Hypothalamus (tissue), 51 donors: ENCODE data around the gene CAMK2B.
A peak's percentile ranks its signal among the peaks of the same experiment; 100 is the strongest.

Experiments
- DNase-seq, 51 donors: peaks; one replicate each; lab custom pipeline; 2025; lab: John Stamatoyannopoulos, UW

CAMK2B gene

GRCh38 chr7:44235582-44236332 lies 89.6 kb downstream of the CAMK2B start:
- DNase-seq: peak in 17 of 51 donors; percentile 18 to 64 (median 28)

DNA sequence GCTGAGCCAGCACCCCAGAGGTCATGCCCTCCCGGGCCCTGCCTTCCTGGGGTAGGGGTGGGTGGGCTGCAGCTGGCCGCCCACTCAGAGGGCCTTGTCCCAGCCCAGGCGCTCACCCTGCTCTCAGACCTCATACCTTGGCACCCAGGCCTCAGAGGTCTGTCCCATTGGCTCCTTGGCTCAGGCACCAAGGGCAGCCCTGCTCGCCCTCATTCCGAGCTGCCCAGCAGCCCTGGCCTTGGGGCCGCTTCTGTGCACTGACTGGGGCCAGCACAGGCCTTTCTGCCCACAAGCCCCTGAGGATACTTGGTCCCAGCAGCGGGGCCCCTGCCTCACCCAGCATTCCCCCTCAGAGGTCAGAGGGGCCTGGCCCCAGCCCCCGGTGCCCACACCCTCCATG lies 90.3 kb downstream of the CAMK2B start:
- no peak for DNase-seq

GRCh38 chr7:44232901-44233715 lies 92.3 kb downstream of the CAMK2B start:
- DNase-seq: no peak

GRCh38 chr7:44232396-44232795 lies 93.0 kb downstream of the CAMK2B start:
- DNase-seq: no peak

DNA sequence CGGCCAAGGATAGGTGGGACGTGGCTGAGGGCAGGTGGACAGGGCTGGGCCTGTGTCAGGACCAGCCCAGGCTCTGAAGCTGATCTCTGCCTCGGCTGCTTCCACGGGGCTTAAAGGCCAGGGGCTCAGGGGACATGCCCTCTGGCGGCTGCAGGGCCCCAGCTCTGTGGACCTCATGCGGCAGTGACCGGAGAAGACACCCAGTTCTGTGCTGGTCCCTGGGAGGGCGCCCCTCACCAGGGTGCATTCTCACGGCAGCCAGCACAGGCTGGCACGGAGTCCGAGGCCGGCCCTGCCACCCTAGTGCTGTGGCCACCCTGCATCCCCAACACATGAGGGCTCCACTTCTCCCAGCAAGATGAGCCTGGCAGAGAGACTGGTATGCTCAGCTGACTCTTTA lies 94.3 kb downstream of the CAMK2B start:
- DNase-seq: no peak

DNA sequence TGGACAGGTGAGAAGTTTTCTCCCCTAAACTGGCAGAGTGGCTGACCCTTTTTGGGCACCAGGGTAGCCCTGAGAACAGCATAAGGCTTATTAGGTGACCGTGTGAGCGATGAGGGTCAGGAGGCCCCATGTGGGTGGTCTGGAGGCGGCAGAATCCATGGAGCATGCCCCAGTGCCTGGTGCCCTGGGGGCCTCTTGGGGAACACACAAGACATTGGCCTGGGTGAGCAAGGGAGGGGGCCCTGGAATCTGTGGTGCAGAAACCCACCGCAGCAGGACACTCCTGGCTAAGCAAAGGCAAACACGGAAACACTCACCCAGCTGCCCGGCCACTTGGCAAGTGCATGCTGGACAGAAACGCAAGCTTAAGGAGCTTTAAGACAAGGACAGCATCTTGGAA lies 95.1 kb downstream of the CAMK2B start:
- DNase-seq: no peak

DNA sequence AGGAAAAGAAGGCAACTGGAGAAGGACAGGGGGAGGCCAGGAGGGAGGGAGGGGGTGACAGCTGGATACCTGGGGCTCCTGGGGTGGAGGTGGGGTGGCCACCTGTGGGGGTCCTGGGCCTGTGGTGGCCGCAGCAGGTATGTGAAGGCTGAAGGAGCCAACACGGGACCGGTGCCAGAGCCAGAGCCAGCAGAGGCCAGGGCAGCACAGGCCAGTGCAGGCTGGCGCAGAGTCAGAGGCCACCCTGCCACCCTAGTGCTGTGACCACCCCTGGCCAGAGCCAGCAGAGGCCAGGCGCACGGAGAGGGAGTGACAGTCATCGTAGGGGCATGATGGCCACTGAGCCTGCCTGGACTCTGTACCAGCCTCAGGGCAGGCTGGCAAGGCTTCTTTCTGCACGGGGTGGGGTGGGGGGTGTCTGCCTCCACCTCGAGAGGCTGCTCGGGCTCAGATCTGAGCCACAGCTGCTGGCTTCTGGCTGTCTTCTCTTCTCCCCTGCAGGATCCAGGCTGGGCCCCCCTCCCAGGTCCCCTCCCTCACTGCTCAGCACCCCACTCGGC lies 95.8 kb downstream of the CAMK2B start:
- no peak for DNase-seq

DNA sequence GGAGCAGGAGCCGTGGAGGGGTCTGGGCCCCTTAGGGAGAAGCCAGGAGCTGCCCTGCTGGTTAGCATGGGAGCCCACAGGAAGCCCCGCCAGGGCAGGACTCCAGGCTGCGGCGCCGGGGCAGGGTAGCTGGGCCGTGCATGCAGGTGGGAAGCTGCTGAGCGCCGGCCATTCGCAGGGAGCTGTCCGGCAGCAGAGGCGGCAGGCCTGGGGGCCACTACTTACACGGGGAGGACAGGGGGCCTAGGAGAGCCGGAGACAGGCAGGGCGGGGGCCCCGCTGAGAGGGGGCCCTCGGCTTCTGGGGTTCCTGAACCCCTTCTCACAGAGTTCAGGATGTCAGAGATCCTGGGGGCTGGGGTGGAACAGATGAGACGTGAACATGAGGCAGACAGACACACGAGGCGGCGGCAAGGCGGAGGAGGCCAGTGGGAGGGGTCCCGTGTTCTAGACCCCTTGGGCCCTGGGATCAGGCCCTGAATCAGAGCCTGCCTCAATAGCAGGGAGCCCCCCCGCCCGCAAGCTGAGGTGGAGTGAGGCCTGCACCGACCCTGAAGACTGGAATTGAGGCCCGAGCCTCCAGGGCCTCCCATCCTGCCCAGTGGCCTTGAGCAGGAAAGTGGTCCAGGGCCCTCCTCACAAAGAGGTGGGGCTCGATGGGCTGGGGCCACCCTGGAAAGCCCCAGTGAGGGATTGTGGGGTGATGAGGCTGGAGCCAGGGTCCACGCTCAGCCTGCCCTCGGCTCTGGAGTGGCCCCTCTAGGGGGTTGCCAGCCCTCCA lies 96.6 kb downstream of the CAMK2B start:
- no peak for DNase-seq

DNA sequence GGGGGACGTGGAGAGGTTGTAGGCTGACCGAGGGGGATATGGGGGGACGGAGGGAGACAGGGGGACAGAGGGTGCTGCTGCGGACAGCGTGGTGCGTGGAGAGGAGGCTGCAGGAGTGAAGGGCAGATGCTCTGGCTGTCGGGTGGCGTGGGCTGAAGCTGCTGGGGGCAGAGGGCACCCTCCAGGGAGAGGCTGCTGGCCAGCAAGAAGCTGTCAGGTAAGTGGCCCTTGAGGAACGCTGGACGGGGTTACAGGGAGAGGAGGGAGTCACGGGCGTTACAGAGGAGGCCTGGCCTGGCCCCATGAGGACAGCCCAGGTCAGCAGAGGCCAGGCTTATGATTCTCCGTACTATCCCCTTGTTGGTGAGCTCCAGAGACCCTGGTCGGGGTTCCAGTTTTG lies 97.5 kb downstream of the CAMK2B start:
- no peak for DNase-seq

GRCh38 chr7:44226396-44226753 lies 99.0 kb downstream of the CAMK2B start:
- no peak for DNase-seq

DNA sequence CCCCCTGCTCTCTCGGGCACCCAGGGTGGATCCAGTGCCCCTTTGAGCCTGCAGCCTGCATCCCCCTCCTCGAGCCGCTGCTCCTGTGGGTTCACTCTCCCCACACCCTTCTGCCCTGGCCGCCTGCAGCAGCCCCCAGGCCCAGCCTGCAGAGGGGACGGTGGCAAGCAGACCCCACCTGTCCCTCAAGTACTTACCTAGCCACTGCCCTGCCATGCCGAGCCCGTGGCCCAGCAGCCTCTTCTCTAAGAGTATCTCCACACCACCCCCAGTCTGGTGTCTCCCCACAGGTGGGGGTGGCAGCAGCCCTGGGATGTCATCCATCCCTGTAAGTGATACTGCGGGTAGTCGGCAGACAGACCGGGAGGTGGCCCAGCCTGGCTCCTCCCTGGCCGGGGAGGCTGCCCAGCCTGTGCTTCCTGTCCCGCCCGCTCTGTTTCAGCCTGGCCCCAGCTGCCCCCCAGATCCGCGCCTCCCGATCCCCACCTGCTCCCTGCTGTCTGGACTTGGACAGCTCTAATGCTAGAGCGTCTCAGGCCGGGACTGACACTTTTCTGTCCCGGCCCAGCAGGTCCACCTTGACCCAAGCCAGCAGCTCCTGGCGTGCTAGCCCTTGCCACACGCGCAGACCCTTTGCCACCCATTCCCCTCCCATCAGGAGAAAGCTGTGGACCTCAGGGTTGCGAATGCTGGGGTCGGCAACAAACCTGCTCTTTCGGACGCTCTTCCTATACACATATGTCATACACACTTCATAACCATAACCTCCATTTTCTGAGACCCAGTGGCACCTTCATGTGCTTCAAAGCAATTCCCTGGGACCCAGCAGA lies 99.6 kb downstream of the CAMK2B start:
- no peak for DNase-seq

- DNase-seq: no peak
Measured at GRCh38 chr7:44224974-44225565, 100.3 kb downstream of the CAMK2B start.

- no peak for DNase-seq
Measured at GRCh38 chr7:44224080-44224973, 101.1 kb downstream of the CAMK2B start.

GRCh38 chr7:44223362-44224079 lies 101.9 kb downstream of the CAMK2B start:
- DNase-seq: no peak

- no peak for DNase-seq
Measured at GRCh38 chr7:44222776-44223261, 102.6 kb downstream of the CAMK2B start.

GRCh38 chr7:44222074-44222473 lies 103.3 kb downstream of the CAMK2B start:
- no peak for DNase-seq

DNA sequence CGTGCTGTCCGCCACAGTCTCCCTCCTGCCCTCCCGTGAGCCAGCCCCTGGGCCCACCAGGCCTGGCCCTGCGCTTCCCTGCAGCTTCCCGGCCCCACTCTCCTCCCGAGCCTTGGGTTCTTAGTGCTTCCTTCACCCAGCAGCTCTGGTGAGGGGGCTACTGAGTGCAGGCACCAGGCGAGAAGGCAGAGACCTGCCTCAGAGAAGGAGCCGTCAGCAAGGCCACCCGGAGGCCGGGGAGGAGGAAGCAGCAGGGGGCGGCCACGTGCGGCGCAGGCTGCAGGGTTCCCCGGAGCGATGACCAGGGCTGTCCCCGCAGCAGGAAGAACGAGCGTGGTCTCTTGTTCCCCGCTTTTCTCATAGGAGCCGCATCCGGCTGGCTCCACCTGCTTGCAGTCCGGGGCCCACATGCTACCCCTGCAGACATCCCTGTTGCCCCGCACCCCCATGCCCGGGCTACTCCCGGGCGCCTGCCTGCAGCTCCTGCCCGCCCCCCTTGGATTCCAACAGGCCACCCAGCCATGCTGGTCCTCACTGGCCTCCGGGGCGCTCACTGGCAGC lies 104.1 kb downstream of the CAMK2B start:
- no peak for DNase-seq
